Measurements from ENCODE around the gene PDHB. TPM values are rescaled to one million over a fixed set of nuclear protein-coding genes. Genes with fewer than 3 reads are reported as not detected.

Gene PDHB
- total and polyA plus RNA-seq, 10 of the 15 experiments (the other 5 are each of a cell fraction or from before 2014, with no cell fraction given), result 62.9 to 224 (median 93.2) TPM

DNA sequence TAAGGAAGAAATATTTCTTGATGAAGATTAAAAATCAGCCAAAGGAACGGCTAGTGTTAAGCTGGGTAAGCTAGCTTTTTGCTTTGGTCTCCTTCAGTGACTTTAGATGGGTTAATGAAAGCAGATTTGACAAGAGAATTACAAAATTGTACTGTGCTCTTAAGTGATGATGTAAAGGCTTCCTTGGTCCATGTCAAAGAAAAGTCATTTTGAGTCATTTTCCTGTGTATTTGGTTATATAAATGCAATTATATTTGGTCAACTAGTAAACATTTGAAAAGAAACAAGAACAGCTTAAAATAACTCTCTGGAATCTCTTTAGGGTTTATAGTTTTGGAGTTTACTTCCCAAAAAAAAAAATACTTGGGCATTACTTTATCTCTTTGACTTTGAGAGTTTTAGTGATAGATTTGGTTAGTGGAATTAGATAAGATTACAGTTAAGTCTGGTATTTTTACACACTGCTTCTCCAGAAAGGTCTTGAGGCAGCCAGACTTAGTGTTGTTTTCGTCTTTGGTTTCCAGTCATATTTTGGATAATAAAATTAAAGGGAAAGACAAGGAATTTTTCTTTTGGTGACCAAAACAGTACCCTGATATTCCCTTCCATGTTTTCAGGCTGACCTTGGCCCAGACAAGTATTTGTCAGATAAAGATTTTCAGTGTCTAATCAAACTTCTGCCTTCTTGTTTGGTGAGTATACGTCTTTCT is 42.3 kb downstream of the PDHB start:
- Histone ChIP-seq H3K9ac (ENCODE audit: control insufficient read depth, insufficient read depth, low read length) (no peak overlapping the region), H3K36me3 (ENCODE audit: control insufficient read depth in 2 of 2, insufficient read depth in 2 of 2, low read length in 1 of 2) (peaks cover 0 to 4% of the 10 kb centered on the region in 2 experiments; a peak in 2 of 4 replicates), H3K4me3 (no peak overlapping the region), H3K27me3 (replicated peaks in 1 of 2; ENCODE audit: control insufficient read depth in 2 of 2, insufficient read depth in 2 of 2, low read length in 1 of 2) (no peaks in the 10 kb centered on the region), H4K20me1 (ENCODE audit: control insufficient read depth, insufficient read depth) (no peaks in the 10 kb centered on the region), H3K4me2 (ENCODE audit: control insufficient read depth, insufficient read depth) (no peak overlapping the region), H3K4me1 (ENCODE audit: control insufficient read depth, insufficient read depth, low read length) (no peaks in the 10 kb centered on the region), H3K79me2 (ENCODE audit: control insufficient read depth, insufficient read depth, low read length) (no peaks in the 10 kb centered on the region), H3K9me3 (replicated peaks; ENCODE audit: control insufficient read depth, insufficient read depth, low read length) (no peaks in the 10 kb centered on the region), H2AFZ (ENCODE audit: control insufficient read depth, low read depth, low read length) (no peak overlapping the region), H3K27ac (ENCODE audit: control insufficient read depth, insufficient read depth) (no peak overlapping the region)
- RAD21 ChIA-PET (ENCODE audit: unreplicated experiment), result interaction anchor here (0.8 to 1.4 kb wide), 2 partner anchors 10 to 66 kb away, joined by 3 to 4 read pairs; no protein-coding TSS in a partner anchor
- WGBS (ENCODE audit: insufficient coverage, insufficient replicate concordance, low lambda C conversion rate, missing lambda C conversion rate), result 66% methylated on average over 3 of the region's 3 CpGs
- POLR2A ChIA-PET, result interaction anchor here (0.5 kb wide), 1 partner anchor 17 kb away, joined by 3 read pairs; no protein-coding TSS in a partner anchor
- SMC1A ChIA-PET (ENCODE audit: uncharacterized antibody, unreplicated experiment), result interaction anchor here (0.8 to 0.9 kb wide), 3 partner anchors 39 to 225 kb away, joined by 3 read pairs; no protein-coding TSS in a partner anchor
- no TSS peak for BruUV-seq (replicated peaks)
- in situ Hi-C loops (cut with MboI), result no loop called here
- ATAC-seq (no peak), FAIRE-seq (no peak), DNase-seq (ENCODE audit: low read depth, low spot score) (no peak)
- intact Hi-C loops (cut with micrococcal nuclease; ENCODE audit: unreplicated experiment), result no loop called here
- CTCF ChIA-PET, result interaction anchor here (0.7 to 1.9 kb wide), 7 partner anchors 12 to 136 kb away, joined by 3 to 10 read pairs (median 3); no protein-coding TSS in a partner anchor
- no peak for TF ChIP-seq POLR2A (IDR thresholded peaks at IDR 0.05; ENCODE audit: low read depth, low read length)
- TF ChIP-seq ZNF622 (IDR thresholded peaks at IDR 0.05), result no peak
- TF ChIP-seq EED (IDR thresholded peaks at IDR 0.05; ENCODE audit: low read depth), result no peak
- TF ChIP-seq HDAC6 (IDR thresholded peaks at IDR 0.05; ENCODE audit: unreplicated experiment), result no peak
- TF ChIP-seq, protein P1, sequence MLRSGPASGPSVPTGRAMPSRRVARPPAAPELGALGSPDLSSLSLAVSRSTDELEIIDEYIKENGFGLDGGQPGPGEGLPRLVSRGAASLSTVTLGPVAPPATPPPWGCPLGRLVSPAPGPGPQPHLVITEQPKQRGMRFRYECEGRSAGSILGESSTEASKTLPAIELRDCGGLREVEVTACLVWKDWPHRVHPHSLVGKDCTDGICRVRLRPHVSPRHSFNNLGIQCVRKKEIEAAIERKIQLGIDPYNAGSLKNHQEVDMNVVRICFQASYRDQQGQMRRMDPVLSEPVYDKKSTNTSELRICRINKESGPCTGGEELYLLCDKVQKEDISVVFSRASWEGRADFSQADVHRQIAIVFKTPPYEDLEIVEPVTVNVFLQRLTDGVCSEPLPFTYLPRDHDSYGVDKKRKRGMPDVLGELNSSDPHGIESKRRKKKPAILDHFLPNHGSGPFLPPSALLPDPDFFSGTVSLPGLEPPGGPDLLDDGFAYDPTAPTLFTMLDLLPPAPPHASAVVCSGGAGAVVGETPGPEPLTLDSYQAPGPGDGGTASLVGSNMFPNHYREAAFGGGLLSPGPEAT (IDR thresholded peaks at IDR 0.05; ENCODE audit: low read depth), result no peak
- TF ChIP-seq, protein P2, sequence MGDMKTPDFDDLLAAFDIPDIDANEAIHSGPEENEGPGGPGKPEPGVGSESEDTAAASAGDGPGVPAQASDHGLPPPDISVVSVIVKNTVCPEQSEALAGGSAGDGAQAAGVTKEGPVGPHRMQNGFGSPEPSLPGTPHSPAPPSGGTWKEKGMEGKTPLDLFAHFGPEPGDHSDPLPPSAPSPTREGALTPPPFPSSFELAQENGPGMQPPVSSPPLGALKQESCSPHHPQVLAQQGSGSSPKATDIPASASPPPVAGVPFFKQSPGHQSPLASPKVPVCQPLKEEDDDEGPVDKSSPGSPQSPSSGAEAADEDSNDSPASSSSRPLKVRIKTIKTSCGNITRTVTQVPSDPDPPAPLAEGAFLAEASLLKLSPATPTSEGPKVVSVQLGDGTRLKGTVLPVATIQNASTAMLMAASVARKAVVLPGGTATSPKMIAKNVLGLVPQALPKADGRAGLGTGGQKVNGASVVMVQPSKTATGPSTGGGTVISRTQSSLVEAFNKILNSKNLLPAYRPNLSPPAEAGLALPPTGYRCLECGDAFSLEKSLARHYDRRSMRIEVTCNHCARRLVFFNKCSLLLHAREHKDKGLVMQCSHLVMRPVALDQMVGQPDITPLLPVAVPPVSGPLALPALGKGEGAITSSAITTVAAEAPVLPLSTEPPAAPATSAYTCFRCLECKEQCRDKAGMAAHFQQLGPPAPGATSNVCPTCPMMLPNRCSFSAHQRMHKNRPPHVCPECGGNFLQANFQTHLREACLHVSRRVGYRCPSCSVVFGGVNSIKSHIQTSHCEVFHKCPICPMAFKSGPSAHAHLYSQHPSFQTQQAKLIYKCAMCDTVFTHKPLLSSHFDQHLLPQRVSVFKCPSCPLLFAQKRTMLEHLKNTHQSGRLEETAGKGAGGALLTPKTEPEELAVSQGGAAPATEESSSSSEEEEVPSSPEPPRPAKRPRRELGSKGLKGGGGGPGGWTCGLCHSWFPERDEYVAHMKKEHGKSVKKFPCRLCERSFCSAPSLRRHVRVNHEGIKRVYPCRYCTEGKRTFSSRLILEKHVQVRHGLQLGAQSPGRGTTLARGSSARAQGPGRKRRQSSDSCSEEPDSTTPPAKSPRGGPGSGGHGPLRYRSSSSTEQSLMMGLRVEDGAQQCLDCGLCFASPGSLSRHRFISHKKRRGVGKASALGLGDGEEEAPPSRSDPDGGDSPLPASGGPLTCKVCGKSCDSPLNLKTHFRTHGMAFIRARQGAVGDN (IDR thresholded peaks at IDR 0.05), result no peak
- TF ChIP-seq, protein P3, sequence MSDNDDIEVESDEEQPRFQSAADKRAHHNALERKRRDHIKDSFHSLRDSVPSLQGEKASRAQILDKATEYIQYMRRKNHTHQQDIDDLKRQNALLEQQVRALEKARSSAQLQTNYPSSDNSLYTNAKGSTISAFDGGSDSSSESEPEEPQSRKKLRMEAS (IDR thresholded peaks at IDR 0.05; ENCODE audit: low read depth, low read length), result no peak
- no peak for TF ChIP-seq JUND (IDR thresholded peaks at IDR 0.05; ENCODE audit: low read depth, low read length)
- TF ChIP-seq ZZZ3 (IDR thresholded peaks at IDR 0.05; ENCODE audit: control insufficient read depth, insufficient read length, low read depth), result no peak
- TF ChIP-seq CHD4 (IDR thresholded peaks at IDR 0.05), result no peak
- TF ChIP-seq POLR2AphosphoS2 (IDR thresholded peaks at IDR 0.05; ENCODE audit: low read depth, low read length), result no peak
- no peak for TF ChIP-seq CBX3 (IDR thresholded peaks at IDR 0.05; ENCODE audit: borderline replicate concordance, low read depth)
- TF ChIP-seq DPF2 (IDR thresholded peaks at IDR 0.05), result no peak
- TF ChIP-seq, protein P4, sequence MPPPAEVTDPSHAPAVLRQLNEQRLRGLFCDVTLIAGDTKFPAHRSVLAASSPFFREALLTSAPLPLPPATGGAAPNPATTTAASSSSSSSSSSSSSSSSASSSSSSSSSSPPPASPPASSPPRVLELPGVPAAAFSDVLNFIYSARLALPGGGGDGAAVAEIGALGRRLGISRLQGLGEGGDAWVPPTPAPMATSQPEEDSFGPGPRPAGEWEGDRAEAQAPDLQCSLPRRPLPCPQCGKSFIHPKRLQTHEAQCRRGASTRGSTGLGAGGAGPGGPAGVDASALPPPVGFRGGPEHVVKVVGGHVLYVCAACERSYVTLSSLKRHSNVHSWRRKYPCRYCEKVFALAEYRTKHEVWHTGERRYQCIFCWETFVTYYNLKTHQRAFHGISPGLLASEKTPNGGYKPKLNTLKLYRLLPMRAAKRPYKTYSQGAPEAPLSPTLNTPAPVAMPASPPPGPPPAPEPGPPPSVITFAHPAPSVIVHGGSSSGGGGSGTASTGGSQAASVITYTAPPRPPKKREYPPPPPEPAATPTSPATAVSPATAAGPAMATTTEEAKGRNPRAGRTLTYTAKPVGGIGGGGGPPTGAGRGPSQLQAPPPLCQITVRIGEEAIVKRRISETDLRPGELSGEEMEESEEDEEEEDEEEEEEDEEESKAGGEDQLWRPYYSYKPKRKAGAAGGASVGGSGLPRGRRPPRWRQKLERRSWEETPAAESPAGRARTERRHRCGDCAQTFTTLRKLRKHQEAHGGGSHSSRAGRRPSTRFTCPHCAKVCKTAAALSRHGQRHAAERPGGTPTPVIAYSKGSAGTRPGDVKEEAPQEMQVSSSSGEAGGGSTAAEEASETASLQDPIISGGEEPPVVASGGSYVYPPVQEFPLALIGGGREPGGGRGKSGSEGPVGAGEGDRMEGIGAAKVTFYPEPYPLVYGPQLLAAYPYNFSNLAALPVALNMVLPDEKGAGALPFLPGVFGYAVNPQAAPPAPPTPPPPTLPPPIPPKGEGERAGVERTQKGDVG (CRISPR knock-in tag; IDR thresholded peaks at IDR 0.05), result no peak
- no peak for TF ChIP-seq SREBF2 (IDR thresholded peaks at IDR 0.05; ENCODE audit: low read length)
- TF ChIP-seq ZNF217 (IDR thresholded peaks at IDR 0.05), result no peak

Measured in GM12878 (cell line).